Duodenal mucosa (tissue), 2 donors: Measurements from ENCODE around the gene FSTL5.
"Not testable (repeated sequence)": the region's sequence is repeated elsewhere in the genome, so short reads cannot be mapped to it uniquely, and the experiment has no call there.

ENCODE experiments used
- H3K27ac ChIP-seq: one replicate; pipeline ENCODE4 v1.7.0; 2013; ENCODE audit warnings: low read depth, low read length
- H3K27me3 ChIP-seq, 2 donors: one replicate each; pipeline ENCODE4 v1.7.0; 2013; ENCODE audit warnings: low read length in 2 of 2, control low read depth in 1 of 2; ENCODE audit not compliant: insufficient read depth in 2 of 2, control insufficient read depth in 1 of 2
- H3K36me3 ChIP-seq, 2 donors: one replicate each; pipeline ENCODE4 v1.7.0; 2013; ENCODE audit warnings: low read length in 2 of 2, control low read depth in 1 of 2; ENCODE audit not compliant: insufficient read depth in 2 of 2, control insufficient read depth in 1 of 2
- H3K4me1 ChIP-seq, 2 donors: one replicate each; pipeline ENCODE4 v1.7.0; 2013; ENCODE audit warnings: low read length in 2 of 2, control low read depth in 1 of 2; ENCODE audit not compliant: insufficient read depth in 2 of 2, control insufficient read depth in 1 of 2
- H3K4me3 ChIP-seq, 2 donors: one replicate each; pipeline ENCODE4 v1.7.0; 2013; ENCODE audit warnings: low read length in 2 of 2, low read depth in 1 of 2
- H3K9ac ChIP-seq, 2 donors: one replicate each; pipeline ENCODE4 v1.7.0; 2013; ENCODE audit warnings: low read length in 2 of 2, low read depth in 1 of 2
- H3K9me3 ChIP-seq, 2 donors: one replicate each; pipeline ENCODE4 v1.7.0; 2013; ENCODE audit warnings: low read length in 2 of 2, control low read depth in 1 of 2; ENCODE audit not compliant: control insufficient read depth in 1 of 2

FSTL5 gene

GRCh38 chr4:162104459-162105124, 59.2 kb downstream of the FSTL5 start:
- Histone ChIP-seq H3K36me3 (no peaks in the 10 kb centered on the region), H3K4me1 (no peaks in the 10 kb centered on the region), H3K4me3 (no peak overlapping the region)

GRCh38 chr4:162103908-162104307, 59.9 kb downstream of the FSTL5 start:
- H3K27ac ChIP-seq, H3K9me3 ChIP-seq, H3K9ac ChIP-seq, H3K4me3 ChIP-seq, H3K27me3 ChIP-seq, H3K4me1 ChIP-seq, H3K36me3 ChIP-seq: not testable (repeated sequence)

More at GRCh38 chr4:162104459-162105124, 59.2 kb downstream of the FSTL5 start:
- Histone ChIP-seq H3K27me3 (no peaks in the 10 kb centered on the region), H3K27ac (no peak overlapping the region), H3K9me3 (no peaks in the 10 kb centered on the region), H3K9ac (no peak overlapping the region)

GRCh38 chr4:162102713-162103112, 61.1 kb downstream of the FSTL5 start:
- no peak overlapping the region for H3K4me3 ChIP-seq
- H3K9me3 ChIP-seq: no peaks in the 10 kb centered on the region
- H3K4me1 ChIP-seq: no peaks in the 10 kb centered on the region
- H3K36me3 ChIP-seq: no peaks in the 10 kb centered on the region
- H3K27ac ChIP-seq: no peak overlapping the region
- no peaks in the 10 kb centered on the region for H3K27me3 ChIP-seq
- no peak overlapping the region for H3K9ac ChIP-seq

GRCh38 chr4:162101337-162101736, 62.5 kb downstream of the FSTL5 start:
- Histone ChIP-seq H3K4me3 (no peak overlapping the region), H3K27me3 (no peaks in the 10 kb centered on the region), H3K4me1 (no peaks in the 10 kb centered on the region), H3K9me3 (no peaks in the 10 kb centered on the region), H3K36me3 (no peaks in the 10 kb centered on the region), H3K27ac (no peak overlapping the region), H3K9ac (no peak overlapping the region)

GRCh38 chr4:162075726-162076125, 88.1 kb downstream of the FSTL5 start:
- Histone ChIP-seq H3K4me1 (no peaks in the 10 kb centered on the region), H3K9me3 (no peaks in the 10 kb centered on the region), H3K27me3 (no peaks in the 10 kb centered on the region), H3K4me3 (no peak overlapping the region), H3K36me3 (no peaks in the 10 kb centered on the region), H3K27ac (no peak overlapping the region), H3K9ac (no peak overlapping the region)

- no peak overlapping the region for H3K4me3 ChIP-seq
- no peak overlapping the region for H3K27ac ChIP-seq
- no peaks in the 10 kb centered on the region for H3K36me3 ChIP-seq
- H3K4me1 ChIP-seq: no peaks in the 10 kb centered on the region
- no peaks in the 10 kb centered on the region for H3K27me3 ChIP-seq
- no peak overlapping the region for H3K9ac ChIP-seq
- no peaks in the 10 kb centered on the region for H3K9me3 ChIP-seq
Measured at GRCh38 chr4:162061214-162061613, 102.6 kb downstream of the FSTL5 start.

- Histone ChIP-seq H3K27ac (no peak overlapping the region), H3K4me3 (no peak overlapping the region), H3K9ac (no peak overlapping the region), H3K9me3 (no peaks in the 10 kb centered on the region), H3K27me3 (no peaks in the 10 kb centered on the region), H3K36me3 (no peaks in the 10 kb centered on the region), H3K4me1 (no peaks in the 10 kb centered on the region)
Measured at GRCh38 chr4:162059656-162060055, 104.1 kb downstream of the FSTL5 start.

GRCh38 chr4:162056990-162057389, 106.8 kb downstream of the FSTL5 start:
- no peaks in the 10 kb centered on the region for H3K27me3 ChIP-seq
- H3K4me3 ChIP-seq: no peak overlapping the region
- H3K36me3 ChIP-seq: no peaks in the 10 kb centered on the region
- H3K4me1 ChIP-seq: no peaks in the 10 kb centered on the region
- H3K27ac ChIP-seq: no peak overlapping the region
- no peaks in the 10 kb centered on the region for H3K9me3 ChIP-seq
- H3K9ac ChIP-seq: no peak overlapping the region

GRCh38 chr4:162046135-162046534, 117.7 kb downstream of the FSTL5 start:
- no peak overlapping the region for H3K9ac ChIP-seq
- H3K36me3 ChIP-seq: no peaks in the 10 kb centered on the region
- H3K4me1 ChIP-seq: no peaks in the 10 kb centered on the region
- no peak overlapping the region for H3K4me3 ChIP-seq
- H3K27ac ChIP-seq: no peak overlapping the region
- H3K9me3 ChIP-seq: no peaks in the 10 kb centered on the region
- H3K27me3 ChIP-seq: no peaks in the 10 kb centered on the region

GRCh38 chr4:162038112-162038511, 125.7 kb downstream of the FSTL5 start:
- no peaks in the 10 kb centered on the region for H3K9me3 ChIP-seq
- no peaks in the 10 kb centered on the region for H3K4me1 ChIP-seq
- no peak overlapping the region for H3K4me3 ChIP-seq
- no peaks in the 10 kb centered on the region for H3K27me3 ChIP-seq
- H3K9ac ChIP-seq: no peak overlapping the region
- no peak overlapping the region for H3K27ac ChIP-seq
- no peaks in the 10 kb centered on the region for H3K36me3 ChIP-seq

GRCh38 chr4:162017863-162018262, 145.9 kb downstream of the FSTL5 start:
- H3K27ac ChIP-seq: no peak overlapping the region
- no peak overlapping the region for H3K4me3 ChIP-seq
- H3K36me3 ChIP-seq: no peaks in the 10 kb centered on the region
- H3K9ac ChIP-seq: no peak overlapping the region
- no peaks in the 10 kb centered on the region for H3K27me3 ChIP-seq
- no peaks in the 10 kb centered on the region for H3K4me1 ChIP-seq
- no peaks in the 10 kb centered on the region for H3K9me3 ChIP-seq
